Pancreas (tissue), 10 donors: Measurements from ENCODE around the gene HSPB3. TPM values are rescaled to one million over a fixed set of nuclear protein-coding genes. Genes with fewer than 3 reads are reported as not detected.

ENCODE experiments used
- ATAC-seq, 4 donors: fragments of 200-7000 bp; cut with Tn5 transposase; one replicate each; pipeline versions ENCODE4 v1.8.0 to v1.9.1; 2020; ENCODE audit warnings: mild to moderate bottlenecking in 4 of 4, moderate library complexity in 4 of 4
- DNase-seq, 6 donors: peaks; one replicate each; pipeline ENCODE4 v3.0.0-alpha.2; 2020
- FAIRE-seq: peaks from 2 replicates; lab custom pipeline; 2012; peaks lifted over from hg19 to GRCh38; lab: Jason Lieb, UNC
- H3K27ac ChIP-seq, 4 donors: fragments of 200-600 bp; sonication (generic); 1 replicate in 3 of 4; 2 replicates in 1 of 4; pipeline versions ENCODE4 v1.5.0 to v1.8.0; 2020
- H3K27me3 ChIP-seq, 4 donors: fragments of 200-600 bp; one replicate each; pipeline ENCODE4 v1.8.0; 2021
- H3K36me3 ChIP-seq, 3 donors: fragments of 200-600 bp; sonication (generic) in 1 of 3; one replicate each; pipeline versions ENCODE4 v1.5.0 to v1.8.0; 2020 to 2021
- H3K4me1 ChIP-seq, 3 donors: fragments of 200-600 bp; one replicate each; pipeline ENCODE4 v1.8.0; 2021
- H3K4me3 ChIP-seq, 4 donors: fragments of 200-600 bp; sonication (generic) in 2 of 4; one replicate each; pipeline versions ENCODE4 v1.5.0 to v1.8.0; 2020 to 2021
- H3K9me3 ChIP-seq, 4 donors: fragments of 200-600 bp; one replicate each; pipeline ENCODE4 v1.8.0; 2021
- CTCF ChIP-seq, 4 donors: fragments of 200-600 bp; sonication (generic) in 3 of 4; IDR thresholded peaks; one replicate each; pipeline versions ENCODE4 v1.5.0 to v1.8.0; 2021; ENCODE audit warnings: antibody characterized with exemption in 4 of 4
- intact Hi-C, 3 donors: fragments of 100-400 bp; cut with DNase I; formaldehyde crosslinking; loops; one replicate each; pipeline versions ENCODE4 v1.11.1 to v1.14.2; 2022
- polyA plus RNA-seq, 2 donors: library from polyadenylated mRNA; stranded (reverse); fragments of 200-250 nt; gene quantifications; one replicate each; pipeline ENCODE4 v1.2.3, GENCODE V29; 2013
- total RNA-seq, 6 donors: library from RNA; stranded (reverse); fragmentation: NEBNext Ultra II Directional in 4 of 6; extraction: Animal tissue kit (Norgen Biotek cat#: 25700) in 4 of 6; gene quantifications; one replicate each; pipeline versions ENCODE4 v1.2.1 to v1.2.4, GENCODE V29; 2021 to 2023
- donor health status: healthy with polysubstance abuse.
- donor health status: DM: no; HTN: no; CAD: no; lungs with moderate emphysema.
- donor health status: DM: no; HTN: no; CAD: no.
- donor health status: control.
- donor health status: control.
- donor health status: Bipolar disorder and iron deficiency.
- donor health status: DM: yes; HTN: yes; CAD: no.
- donor health status: DM: no; HTN: no; CAD: no.
- donor health status: DM: no; HTN: no; CAD: no.
- donor health status: DM: yes; HTN: yes; CAD: no.

HSPB3 gene
- total and polyA plus RNA-seq, 8 donors, result 0.35 to 0.76 TPM; not detected in 6

DNA sequence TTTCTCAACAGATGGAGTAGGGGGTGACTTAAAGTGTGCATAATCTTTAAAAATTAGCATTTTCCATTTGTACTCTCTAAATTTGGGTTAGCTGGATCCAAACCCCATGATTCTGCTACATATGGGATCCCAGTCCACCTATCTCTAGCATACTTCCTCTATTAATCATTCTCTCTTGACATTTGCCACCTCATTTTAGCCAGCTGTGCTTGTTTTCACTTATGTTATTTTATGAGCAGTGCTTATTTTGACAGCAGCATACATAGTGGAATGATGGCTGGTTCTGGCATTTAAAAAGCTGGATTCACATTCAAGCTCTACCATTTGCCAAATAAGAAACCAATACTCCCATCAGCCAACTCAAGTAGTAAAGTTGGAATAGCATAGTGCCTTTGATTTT, 39.5 kb downstream of the HSPB3 start:
- no peak overlapping the region for H3K27ac ChIP-seq
- no peaks in the 10 kb centered on the region for H3K9me3 ChIP-seq
- H3K27me3 ChIP-seq, result no peaks in the 10 kb centered on the region
- no peak for TF ChIP-seq CTCF (IDR thresholded peaks at IDR 0.05)
- no peak for DNase-seq
- ATAC-seq, result no peak
- FAIRE-seq, result no peak
- H3K4me3 ChIP-seq, result no peak overlapping the region
- no peaks in the 10 kb centered on the region for H3K4me1 ChIP-seq
- H3K36me3 ChIP-seq, result no peaks in the 10 kb centered on the region
- intact Hi-C loops, result no loop called here

Other genes starting within 250 kb of the HSPB3 start
- gene ARL15, start 145.1 kb upstream of the HSPB3 start, total RNA-seq, result 10 to 100 TPM in 2 of 6 donors, 1 to 10 TPM in 4; 4.8 to 14.0 (median 6.7) TPM
- gene ARL15, start 145.1 kb upstream of the HSPB3 start, polyA plus RNA-seq, result 10 to 100 TPM in 1 of 2 donors, 1 to 10 TPM in 1; 3.9 to 11.4 TPM
- gene SNX18, start 62.1 kb downstream of the HSPB3 start, total RNA-seq, result 10 to 100 TPM; 10.2 to 20.0 (median 14.3) TPM
- gene SNX18, start 62.1 kb downstream of the HSPB3 start, polyA plus RNA-seq, result 1 to 10 TPM; 2.9 to 4.7 TPM